Measurements from ENCODE around the gene ATP8B4.
"Not testable (repeated sequence)": the region's sequence is repeated elsewhere in the genome, so short reads cannot be mapped to it uniquely, and the experiment has no call there.

The ATP8B4 gene, protein sequence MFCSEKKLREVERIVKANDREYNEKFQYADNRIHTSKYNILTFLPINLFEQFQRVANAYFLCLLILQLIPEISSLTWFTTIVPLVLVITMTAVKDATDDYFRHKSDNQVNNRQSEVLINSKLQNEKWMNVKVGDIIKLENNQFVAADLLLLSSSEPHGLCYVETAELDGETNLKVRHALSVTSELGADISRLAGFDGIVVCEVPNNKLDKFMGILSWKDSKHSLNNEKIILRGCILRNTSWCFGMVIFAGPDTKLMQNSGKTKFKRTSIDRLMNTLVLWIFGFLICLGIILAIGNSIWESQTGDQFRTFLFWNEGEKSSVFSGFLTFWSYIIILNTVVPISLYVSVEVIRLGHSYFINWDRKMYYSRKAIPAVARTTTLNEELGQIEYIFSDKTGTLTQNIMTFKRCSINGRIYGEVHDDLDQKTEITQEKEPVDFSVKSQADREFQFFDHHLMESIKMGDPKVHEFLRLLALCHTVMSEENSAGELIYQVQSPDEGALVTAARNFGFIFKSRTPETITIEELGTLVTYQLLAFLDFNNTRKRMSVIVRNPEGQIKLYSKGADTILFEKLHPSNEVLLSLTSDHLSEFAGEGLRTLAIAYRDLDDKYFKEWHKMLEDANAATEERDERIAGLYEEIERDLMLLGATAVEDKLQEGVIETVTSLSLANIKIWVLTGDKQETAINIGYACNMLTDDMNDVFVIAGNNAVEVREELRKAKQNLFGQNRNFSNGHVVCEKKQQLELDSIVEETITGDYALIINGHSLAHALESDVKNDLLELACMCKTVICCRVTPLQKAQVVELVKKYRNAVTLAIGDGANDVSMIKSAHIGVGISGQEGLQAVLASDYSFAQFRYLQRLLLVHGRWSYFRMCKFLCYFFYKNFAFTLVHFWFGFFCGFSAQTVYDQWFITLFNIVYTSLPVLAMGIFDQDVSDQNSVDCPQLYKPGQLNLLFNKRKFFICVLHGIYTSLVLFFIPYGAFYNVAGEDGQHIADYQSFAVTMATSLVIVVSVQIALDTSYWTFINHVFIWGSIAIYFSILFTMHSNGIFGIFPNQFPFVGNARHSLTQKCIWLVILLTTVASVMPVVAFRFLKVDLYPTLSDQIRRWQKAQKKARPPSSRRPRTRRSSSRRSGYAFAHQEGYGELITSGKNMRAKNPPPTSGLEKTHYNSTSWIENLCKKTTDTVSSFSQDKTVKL

DNA sequence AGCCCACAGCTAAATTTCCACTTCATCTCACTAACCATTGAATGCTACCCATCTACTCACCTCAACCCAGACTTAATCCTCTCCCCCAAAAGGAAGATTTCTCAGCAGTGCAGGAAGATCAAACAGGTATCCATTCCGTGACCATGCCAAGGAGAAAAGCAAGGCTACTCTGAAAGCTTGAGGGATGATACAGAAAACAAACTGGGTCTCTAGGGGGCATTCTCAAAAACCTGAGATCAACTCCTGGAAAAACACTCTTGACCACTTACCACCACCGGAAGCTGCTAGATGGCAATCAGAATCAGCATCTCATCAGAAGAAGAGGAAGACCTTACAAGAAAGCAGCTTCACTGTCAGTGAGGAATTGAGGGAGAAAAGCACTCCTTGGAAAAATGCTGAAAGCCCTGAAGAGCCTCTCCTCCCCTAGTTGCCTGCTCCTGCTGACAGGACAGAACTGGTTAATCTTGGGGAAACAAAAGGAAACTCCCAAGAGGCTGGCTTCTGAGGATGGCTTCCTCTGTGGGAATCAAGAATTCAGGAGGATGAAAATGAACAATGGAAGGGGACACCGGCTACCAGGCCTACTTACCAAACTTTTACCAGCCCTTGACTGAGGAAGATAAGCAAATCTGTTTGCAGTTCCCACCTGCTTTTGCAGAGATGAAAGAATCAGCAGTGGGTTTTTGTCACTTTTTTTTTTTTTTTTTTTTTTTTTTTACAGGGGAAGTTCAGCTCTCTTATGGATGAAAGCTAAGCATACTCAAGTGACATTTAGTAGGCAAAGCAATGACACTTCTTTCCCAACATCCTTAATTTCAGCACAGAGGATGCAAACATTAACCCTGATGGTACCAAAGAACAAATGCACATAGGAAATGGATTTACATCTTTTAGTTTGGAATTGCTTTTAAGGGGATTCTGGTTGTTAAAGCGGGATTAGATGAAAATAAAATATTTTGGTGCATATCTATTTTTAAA lies at the start of gene ATP8B4:
ATP8B4 (minus strand) TSS at position 171 of the 978 bp plus-strand sequence. CDS start 12,267 bp downstream, outside the sequence.
- DNase-seq (ENCODE audit: low spot score): no peak

DNA sequence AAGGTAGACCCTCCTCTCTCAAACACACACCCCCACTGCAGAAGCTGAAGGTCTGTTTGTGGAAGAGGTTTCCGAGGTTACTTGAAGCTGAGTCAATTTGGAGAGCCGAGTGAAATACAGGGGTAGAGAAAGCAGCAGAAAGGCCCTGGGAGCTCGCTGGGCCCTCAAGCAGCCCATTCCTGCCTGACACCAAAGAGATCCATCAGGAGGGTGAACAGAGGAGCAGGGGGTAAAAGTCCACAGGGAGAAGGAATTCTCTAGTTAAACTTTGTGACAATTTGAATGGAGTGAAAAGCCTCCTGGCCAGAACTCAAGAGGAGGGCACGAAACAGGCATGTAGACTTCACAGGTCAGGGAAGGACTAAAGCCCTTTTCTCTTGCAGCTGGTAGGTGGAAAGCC lies 49.3 kb upstream of the ATP8B4 start:
- DNase-seq (ENCODE audit: low spot score): no peak

DNA sequence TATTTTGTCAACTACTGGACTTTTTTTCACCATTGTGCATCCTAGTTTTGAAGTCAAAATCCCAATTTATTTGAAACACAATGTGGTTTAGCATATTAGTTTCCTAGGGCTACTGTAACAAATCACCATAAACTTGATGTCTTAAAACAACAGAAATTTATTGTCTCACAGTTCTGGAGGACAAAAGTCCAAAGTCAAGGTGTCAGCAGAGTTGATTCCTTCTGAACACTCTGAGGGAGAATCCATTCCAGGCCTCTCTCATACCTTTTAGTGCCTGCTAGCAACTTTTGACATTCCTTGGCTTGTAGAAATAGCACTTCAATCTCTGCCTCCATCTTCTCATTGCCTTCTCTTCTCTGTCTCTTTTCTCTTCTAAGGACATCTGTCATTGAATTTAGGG lies 48.1 kb upstream of the ATP8B4 start:
- DNase-seq (ENCODE audit: low spot score): no peak

DNA sequence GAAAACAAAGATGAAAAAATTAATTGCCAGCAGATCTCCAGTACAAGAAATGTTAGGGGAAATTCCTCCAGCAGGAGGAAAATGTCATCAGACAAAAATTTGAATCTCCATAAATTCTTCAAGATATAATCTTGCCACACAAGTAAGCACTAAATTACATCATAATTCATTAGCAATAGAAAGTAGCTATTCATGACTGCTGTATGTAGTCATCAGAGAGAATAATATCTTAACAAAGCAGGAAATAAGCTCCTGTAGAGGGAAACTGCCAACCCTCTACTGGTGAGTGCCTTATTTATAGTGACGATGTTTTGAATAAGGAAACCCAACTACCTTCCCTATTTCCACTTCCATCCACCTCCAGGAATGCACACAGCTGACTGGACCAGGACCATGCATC lies 47.2 kb upstream of the ATP8B4 start:
- no peak for DNase-seq (ENCODE audit: low spot score)

DNA sequence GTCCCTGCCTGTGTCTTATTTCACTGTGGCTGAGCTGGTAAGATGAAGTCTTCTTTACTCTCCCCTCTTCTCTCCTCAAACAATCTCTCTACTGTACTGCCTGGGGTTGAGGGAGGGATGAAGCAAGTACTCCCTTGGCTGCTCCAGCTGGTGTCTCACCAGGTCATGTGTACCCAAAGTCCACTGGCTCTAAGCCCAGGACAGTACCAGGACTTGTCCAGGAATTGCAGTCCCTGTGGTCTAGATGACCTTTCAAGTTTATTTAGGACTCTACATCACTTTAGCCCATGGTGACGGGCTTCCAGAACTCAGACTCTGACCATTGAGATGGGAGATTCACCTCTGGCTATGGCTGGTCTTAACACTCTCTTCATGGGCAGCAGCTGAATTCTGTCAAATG lies 45.4 kb upstream of the ATP8B4 start:
- DNase-seq (ENCODE audit: low spot score): no peak

DNA sequence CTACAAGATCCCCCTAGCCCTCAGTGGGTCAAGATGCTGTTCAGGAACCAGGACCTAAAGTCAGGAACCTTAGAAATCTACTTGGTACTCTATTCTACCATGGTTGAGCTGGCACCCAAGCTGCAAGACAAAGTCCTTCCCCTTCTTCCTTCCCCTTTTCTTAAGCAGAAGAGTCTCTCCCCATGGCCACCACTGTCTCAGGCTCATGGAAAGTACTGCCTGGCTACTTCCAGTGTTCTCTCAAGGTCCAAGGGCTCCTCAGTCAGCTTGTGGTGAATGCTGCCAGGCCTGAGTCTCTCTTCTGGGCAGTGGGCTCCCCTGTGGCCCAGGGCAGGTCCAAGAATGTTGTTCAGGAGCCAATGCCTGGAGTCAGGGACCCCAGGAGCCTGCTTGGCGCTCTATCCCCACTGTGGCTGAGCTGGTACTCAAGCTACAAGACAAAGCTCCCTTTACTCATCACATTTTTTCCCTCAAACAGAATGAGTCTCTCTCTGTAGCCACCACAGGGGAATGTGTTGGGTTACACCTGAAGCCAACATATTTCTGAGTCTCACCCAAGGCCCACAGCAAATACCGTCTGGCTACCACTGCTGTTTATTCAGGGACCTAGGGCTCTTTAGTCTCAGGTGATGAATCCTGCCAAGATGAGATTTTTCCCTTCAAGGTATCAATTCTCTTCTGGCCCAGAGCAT lies 44.8 kb upstream of the ATP8B4 start:
- no peak for DNase-seq (ENCODE audit: low spot score)

DNA sequence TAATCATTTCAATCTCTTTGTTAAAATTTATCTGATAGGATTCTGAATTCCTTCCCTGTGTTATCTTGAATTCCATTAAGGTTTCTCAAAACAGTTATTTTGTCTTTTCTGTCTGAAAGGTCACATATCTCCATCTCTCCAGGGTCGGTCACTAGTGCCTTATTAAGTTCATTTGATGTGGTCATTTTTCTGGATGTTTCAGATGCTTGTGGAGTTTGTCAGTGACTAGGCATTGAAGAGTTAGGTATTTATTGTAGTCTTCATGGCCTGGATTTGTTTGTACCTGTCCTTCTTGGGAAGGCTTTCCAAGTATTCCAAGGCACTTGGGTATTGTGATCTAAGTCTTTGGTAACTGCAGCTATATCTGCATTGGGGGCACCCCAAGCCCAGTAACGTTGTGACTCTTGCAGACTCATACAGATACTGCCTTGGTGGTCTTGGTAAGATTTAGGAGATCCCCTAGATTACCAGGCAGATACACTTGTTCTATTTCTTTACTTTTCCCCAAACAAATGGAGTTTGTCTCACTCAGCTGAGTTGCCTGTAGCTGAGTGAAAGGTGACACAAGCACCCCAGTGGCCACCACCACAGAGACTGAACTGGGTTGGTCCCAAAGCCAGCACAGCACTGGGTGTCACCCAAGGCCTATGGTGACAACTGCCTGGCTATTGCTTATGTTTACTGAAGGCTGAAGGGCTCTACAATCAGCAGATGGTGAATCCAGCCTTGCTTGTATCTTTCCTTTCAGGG lies 44.1 kb upstream of the ATP8B4 start:
- DNase-seq (ENCODE audit: low spot score): no peak

DNA sequence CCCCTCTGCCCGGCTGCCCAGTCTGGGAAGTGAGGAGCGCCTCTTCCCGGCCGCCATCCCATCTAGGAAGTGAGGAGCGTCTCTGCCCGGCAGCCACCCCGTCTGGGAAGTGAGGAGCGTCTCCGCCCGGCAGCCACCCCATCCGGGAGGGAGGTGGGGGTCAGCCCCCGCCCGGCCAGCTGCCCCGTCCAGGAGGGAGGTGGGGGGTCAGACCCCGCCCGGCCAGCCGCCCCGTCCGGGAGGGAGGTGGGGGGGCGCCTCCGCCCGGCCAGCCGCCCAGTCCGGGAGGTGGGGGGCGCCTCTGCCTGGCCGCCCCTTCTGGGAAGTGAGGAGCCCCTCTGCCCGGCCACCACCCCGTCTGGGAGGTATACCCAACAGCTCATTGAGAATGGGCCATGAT lies 39.2 kb upstream of the ATP8B4 start:
- not testable (repeated sequence) for DNase-seq (ENCODE audit: low spot score)

DNA sequence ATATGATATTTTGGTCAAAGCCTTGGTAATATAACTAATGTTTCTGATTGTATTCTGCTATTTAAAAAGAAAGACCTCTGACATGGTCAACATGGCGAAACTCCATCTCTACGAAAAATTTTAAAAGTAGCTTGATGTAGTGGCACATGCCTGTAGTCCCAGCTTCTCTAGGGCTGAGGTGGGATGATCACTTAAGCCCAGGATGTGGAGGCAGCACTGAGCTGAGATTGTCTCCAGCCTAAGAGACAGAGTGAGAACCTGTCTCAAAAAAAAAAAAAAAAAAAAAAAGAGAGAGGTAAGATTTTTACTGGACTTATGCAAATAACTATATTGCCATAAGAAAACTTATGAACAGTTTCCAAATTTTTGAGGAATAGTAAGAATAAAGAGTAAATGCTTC lies 32.4 kb upstream of the ATP8B4 start:
- no peak for DNase-seq (ENCODE audit: low spot score)

DNA sequence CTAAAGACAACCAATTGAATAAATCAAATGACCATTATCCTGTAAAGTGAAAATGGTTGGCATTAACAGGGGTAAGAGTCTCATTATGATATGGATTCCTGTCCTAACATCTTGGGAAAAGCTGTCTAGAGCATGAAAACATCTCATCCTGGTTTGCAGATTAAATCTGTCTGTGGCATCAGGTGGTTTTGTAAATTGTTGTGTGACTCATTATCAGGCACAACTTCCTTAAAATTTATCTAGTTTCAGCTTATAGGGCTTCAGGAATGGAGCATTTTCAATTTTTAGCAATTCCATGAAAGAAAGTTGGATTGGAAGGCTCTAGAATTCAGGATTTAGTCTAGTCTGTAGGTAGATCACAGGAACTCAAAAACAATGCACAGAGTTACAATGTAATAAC lies 31.8 kb upstream of the ATP8B4 start:
- DNase-seq (ENCODE audit: low spot score): no peak

DNA sequence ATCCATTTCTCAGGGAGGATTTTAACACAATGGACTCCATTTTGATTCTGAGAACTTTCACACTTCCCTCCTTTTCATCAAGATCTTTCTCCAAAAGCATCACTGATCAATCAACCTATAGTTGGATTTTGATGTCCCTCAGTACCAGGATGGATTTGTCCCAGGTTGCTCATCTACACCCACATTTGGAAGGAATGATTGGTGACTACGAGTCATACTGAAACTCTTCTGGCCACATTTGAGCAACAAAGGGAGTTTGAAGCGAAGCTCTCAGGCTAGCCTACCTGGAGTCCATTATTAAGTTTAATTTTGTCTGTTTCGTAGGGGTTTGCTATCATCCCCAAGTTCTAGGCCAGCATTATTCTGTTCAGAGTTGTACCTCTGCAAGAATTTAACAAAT lies 31.3 kb upstream of the ATP8B4 start:
- DNase-seq (ENCODE audit: low spot score): no peak

DNA sequence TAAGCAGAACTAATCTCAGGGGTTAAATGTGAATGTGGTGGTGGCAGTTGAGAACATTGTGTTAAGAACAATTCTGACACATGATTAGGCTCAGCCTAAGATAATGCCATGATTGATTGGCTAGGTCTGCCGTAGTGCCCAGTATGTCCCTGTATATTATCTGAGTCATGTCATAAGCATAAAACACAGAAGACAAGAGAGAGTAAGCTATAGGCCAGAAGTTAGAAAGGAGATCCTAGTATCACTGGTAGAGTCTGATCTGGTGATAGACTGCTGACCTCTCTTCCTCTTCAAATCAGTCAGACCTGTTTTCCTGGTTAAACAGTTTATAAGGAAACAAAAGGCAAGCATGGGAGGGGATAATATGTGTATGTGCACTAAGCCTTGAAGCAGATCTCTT lies 30.1 kb upstream of the ATP8B4 start:
- no peak for DNase-seq (ENCODE audit: low spot score)

DNA sequence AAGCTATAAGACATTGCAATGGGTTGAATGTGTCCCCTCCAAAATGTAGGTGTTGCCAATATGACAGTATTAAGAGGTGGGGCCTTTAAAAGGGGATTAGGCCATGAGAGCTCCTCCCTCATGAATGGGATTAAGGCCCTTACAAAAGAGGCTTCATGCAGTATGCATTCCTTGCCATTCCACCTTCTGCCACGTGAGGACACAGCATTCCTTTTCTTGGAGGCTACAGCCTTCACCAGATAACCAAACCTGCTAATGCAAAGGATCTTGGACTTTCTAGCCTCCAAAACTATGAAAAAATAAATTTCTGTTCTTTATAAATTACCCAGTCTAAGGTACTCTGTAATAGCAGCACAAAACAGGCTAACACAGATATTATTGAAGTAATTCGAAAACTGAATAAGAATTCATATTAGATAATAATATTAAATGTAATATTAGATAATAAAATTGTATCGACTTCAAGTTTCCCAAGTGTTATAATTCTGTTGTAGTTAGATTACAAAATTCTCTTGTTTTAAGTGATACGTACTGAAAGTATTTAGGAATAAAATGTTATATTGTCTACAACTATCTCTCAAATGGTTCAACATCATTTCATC lies 29.4 kb upstream of the ATP8B4 start:
- DNase-seq (ENCODE audit: low spot score): peak; percentile 52

DNA sequence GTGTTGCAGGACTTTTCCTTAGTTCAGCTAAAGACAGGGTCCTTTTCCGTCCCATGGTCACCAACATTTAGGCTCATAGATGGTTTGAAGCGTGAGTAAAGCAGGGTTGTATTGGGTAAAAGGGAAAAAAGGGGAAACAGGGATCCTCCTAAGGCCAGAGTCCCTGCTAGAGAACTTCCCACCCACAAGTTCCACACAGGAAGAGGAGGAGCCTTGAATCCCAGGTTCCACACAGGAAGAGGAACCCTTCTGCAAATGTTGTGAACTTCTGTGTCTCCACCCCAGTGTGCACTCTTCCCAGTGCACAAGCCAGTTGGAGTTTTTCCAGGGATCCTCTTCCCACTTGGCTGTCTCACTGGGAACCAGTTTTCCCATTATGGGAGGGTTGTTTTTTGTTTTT lies 27.6 kb upstream of the ATP8B4 start:
- DNase-seq (ENCODE audit: low spot score): no peak

DNA sequence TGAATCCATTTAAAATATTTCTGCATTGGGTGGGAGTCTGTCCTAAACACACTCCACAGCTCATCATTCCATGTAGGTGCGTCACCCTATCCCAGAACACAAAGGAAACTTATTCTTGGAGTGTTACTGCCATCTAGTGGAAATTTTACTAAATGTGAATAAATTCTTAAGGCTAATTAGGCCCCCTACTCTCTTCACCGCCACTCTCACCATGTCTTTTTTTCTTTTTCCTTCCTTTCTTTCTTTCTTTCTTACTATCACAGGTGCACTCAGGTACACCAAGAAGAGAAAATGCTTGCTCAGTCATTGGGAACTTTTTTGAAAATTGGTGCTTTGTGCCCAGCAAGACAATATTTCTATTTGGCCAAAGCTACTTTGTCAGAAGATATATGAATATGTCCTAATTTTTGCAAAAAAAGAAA lies 26.4 kb upstream of the ATP8B4 start:
- DNase-seq (ENCODE audit: low spot score): peak; percentile 66

DNA sequence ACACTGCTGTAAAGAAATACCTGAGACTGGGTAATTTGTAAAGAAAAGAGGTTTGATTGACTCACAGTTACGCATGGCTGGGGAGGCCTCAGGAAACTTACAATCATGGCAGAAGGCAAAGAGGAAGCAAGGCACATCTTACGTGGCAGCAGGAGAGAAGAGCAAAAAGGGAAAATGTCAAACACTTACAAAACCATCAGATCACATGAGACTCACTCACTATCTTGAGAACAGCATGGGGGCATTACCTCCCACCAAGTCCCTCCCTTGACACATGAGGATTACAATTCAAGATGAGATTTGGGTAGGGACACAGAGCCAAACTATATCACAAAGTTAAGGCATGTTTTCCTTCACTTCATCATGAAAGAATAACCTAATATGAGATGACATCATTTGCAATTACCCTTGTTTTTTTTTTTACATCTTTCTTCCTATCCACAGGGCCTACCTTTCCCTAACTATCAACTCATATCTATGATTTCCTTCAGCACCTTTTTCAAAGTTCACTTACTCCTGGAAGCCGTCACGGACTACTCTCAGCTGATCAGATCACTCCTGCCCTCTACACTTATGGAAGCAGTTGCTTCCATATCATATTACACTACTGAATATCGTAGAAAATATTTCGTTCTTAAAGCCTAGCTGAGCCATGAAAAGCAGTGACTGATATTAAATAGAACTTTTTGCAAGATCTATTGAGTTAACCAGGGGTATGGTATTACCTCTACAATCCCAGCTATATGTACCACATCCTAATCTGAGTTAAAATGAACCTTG lies 25.5 kb upstream of the ATP8B4 start:
- DNase-seq (ENCODE audit: low spot score): no peak

DNA sequence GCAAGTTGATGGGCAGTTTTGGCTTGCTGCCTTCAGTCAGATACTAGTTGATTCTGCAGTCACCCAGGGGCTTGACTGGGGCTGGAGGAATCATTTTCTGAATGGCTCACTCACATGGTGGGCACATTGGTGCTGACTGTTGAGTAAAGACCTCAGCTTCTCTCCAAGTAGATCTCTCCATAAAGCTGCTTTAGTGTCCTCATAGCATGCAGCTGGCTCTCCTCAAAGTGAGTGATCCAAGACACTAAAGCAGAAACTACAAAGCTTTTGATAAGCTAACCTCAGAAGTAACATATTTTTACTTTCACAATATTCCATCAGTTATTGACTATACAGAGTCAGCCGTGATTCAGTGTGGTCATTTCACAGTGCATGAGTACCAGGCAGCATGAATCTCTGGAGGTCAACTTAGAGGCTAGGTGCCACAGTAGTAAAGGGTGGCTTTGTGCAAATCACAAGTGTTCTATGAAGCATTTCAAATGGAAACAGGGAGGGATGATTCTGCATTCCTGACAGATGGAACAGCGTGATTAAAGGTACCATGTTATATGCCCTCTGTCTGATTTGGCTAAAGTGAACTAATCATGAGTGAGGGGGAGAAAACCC lies 24.3 kb upstream of the ATP8B4 start:
- DNase-seq (ENCODE audit: low spot score): no peak

DNA sequence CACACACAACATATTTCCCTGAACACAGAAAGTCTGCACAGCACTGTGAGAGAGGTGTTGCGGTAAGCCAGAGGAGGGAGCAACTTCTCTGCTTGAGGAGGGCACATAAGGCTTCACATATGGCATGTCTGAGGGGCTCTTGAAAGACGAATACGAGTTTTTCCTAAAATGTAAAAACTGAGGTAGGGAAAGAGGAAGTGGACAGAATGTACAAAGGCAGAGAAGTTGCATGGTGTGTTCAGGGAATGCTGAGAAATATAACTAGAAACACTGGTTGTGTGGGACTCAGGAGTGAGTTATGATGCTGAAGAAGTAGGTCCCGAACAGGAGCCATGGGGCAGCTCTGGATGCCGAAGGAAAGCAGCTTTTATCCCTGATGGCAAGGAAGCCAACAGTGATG lies 22.8 kb upstream of the ATP8B4 start:
- no peak for DNase-seq (ENCODE audit: low spot score)

Measured in cerebellar cortex (tissue), 1 donor.